H9 (cell line): Measurements from ENCODE around the gene FAM193A. TPM values are rescaled to one million over a fixed set of nuclear protein-coding genes. Genes with fewer than 3 reads are reported as not detected.

Experiments used
- DNase-seq: peaks from one replicate; pipeline ENCODE4 v3.0.0-alpha.2; 2017
- H2AFZ ChIP-seq: one replicate; pipeline ENCODE4 v1.6.1; 2013; ENCODE audit warnings: mild to moderate bottlenecking, low read length, control low read depth, moderate library complexity
- H2AK5ac ChIP-seq: 2 replicates; pipeline ENCODE4 v1.6.1; 2013; ENCODE audit warnings: low read length, control low read depth, mixed read lengths; ENCODE audit not compliant: insufficient read length
- H2BK120ac ChIP-seq: one replicate; pipeline ENCODE4 v1.6.1; 2013; ENCODE audit warnings: low read depth, mild to moderate bottlenecking, low read length, control low read depth, inconsistent platforms; ENCODE audit not compliant: poor library complexity, severe bottlenecking
- H2BK12ac ChIP-seq: 2 replicates; pipeline ENCODE4 v1.6.1; 2013; ENCODE audit warnings: low read length, control low read depth, mixed read lengths, low read depth; ENCODE audit not compliant: insufficient read length
- H2BK15ac ChIP-seq: 2 replicates; pipeline ENCODE4 v1.6.1; 2013; ENCODE audit warnings: low read depth, low read length, control low read depth
- H2BK20ac ChIP-seq: one replicate; pipeline ENCODE4 v1.6.1; 2013; ENCODE audit warnings: low read depth, mild to moderate bottlenecking, low read length, control low read depth, inconsistent platforms; ENCODE audit not compliant: poor library complexity, severe bottlenecking
- H2BK5ac ChIP-seq: 2 replicates; pipeline ENCODE4 v1.6.1; 2013; ENCODE audit warnings: low read length, control low read depth, mixed read lengths; ENCODE audit not compliant: insufficient read length
- H3K14ac ChIP-seq: 2 replicates; pipeline ENCODE4 v1.6.1; 2013; ENCODE audit warnings: low read length, control low read depth; ENCODE audit not compliant: insufficient read depth
- H3K18ac ChIP-seq: 2 replicates; pipeline ENCODE4 v1.6.1; 2013; ENCODE audit warnings: low read depth, mild to moderate bottlenecking, mixed read lengths, low read length, control low read depth; ENCODE audit not compliant: insufficient read length
- H3K23ac ChIP-seq: 2 replicates; pipeline ENCODE4 v1.6.1; 2013; ENCODE audit warnings: low read length, control low read depth, mixed read lengths, low read depth; ENCODE audit not compliant: insufficient read length
- H3K23me2 ChIP-seq: 2 replicates; pipeline ENCODE4 v1.6.1; 2013; ENCODE audit warnings: low read depth, mild to moderate bottlenecking, mixed read lengths, low read length, control low read depth; ENCODE audit not compliant: insufficient read length, poor library complexity, severe bottlenecking
- H3K27ac ChIP-seq: 2 replicates; pipeline ENCODE4 v1.5.1; 2013; ENCODE audit warnings: low read length, control low read depth, mixed read lengths, low read depth; ENCODE audit not compliant: insufficient read length
- H3K27me3 ChIP-seq: 2 replicates; pipeline ENCODE4 v1.6.1; 2013; ENCODE audit warnings: low read length, control low read depth, inconsistent platforms; ENCODE audit not compliant: insufficient read depth
- H3K4ac ChIP-seq: 2 replicates; pipeline ENCODE4 v1.6.1; 2013; ENCODE audit warnings: low read depth, mild to moderate bottlenecking, control low read depth, inconsistent platforms, low read length, moderate library complexity
- H3K4me1 ChIP-seq: 2 replicates; pipeline ENCODE4 v1.6.1; 2013; ENCODE audit warnings: low read length, control low read depth, inconsistent platforms; ENCODE audit not compliant: insufficient read depth
- H3K4me2 ChIP-seq: 2 replicates; pipeline ENCODE4 v1.6.1; 2013; ENCODE audit warnings: low read length, control low read depth, mixed read lengths; ENCODE audit not compliant: insufficient read length, insufficient read depth
- H3K56ac ChIP-seq: 2 replicates; pipeline ENCODE4 v1.6.1; 2013; ENCODE audit warnings: low read depth, mild to moderate bottlenecking, mixed read lengths, low read length, control low read depth; ENCODE audit not compliant: insufficient read length
- H3K79me1 ChIP-seq: 2 replicates; pipeline ENCODE4 v1.6.1; 2013; ENCODE audit warnings: low read depth, mild to moderate bottlenecking, moderate library complexity, low read length, control low read depth, inconsistent platforms; ENCODE audit not compliant: insufficient read depth, poor library complexity, severe bottlenecking
- H3K79me2 ChIP-seq: 2 replicates; pipeline ENCODE4 v1.6.1; 2013; ENCODE audit warnings: low read length, control low read depth, inconsistent platforms; ENCODE audit not compliant: insufficient read depth
- H3K9ac ChIP-seq: 2 replicates; pipeline ENCODE4 v1.6.1; 2013; ENCODE audit warnings: low read length, control low read depth, mixed read lengths; ENCODE audit not compliant: insufficient read length; ENCODE audit errors: extremely low read depth
- H3K9me3 ChIP-seq: one replicate; pipeline ENCODE4 v1.6.1; 2013; ENCODE audit warnings: low read depth, low read length, inconsistent platforms; ENCODE audit not compliant: control insufficient read depth
- H3T11ph ChIP-seq: one replicate; pipeline ENCODE4 v1.6.1; 2013; ENCODE audit warnings: mild to moderate bottlenecking, low read length, control low read depth, inconsistent platforms
- H4K20me1 ChIP-seq: one replicate; pipeline ENCODE4 v1.6.1; 2013; ENCODE audit not compliant: control insufficient read depth, insufficient read length, insufficient read depth
- H4K5ac ChIP-seq: 2 replicates; pipeline ENCODE4 v1.6.1; 2013; ENCODE audit warnings: low read depth, mild to moderate bottlenecking, mixed read lengths, low read length, control low read depth; ENCODE audit not compliant: insufficient read length
- H4K8ac ChIP-seq: replicated peaks from 2 replicates; pipeline ENCODE4 v1.6.1; 2013; ENCODE audit warnings: low read length, control low read depth, mixed read lengths, low read depth; ENCODE audit not compliant: insufficient read length
- H4K91ac ChIP-seq: 2 replicates; pipeline ENCODE4 v1.6.1; 2013; ENCODE audit warnings: low read depth, mild to moderate bottlenecking, moderate library complexity, mixed read lengths, low read length, control low read depth; ENCODE audit not compliant: insufficient read length
- H3K27ac Mint-ChIP-seq, 3 experiments: 2 replicates in 2 of 3; 3 replicates in 1 of 3; pipeline ENCODE4 v1.8.0; 2020 to 2021; ENCODE audit warnings: mixed read lengths in 3 of 3, mild to moderate bottlenecking in 1 of 3, moderate library complexity in 1 of 3
- H3K27me3 Mint-ChIP-seq: 2 replicates; pipeline ENCODE4 v1.8.0; 2021; ENCODE audit warnings: low read depth, mild to moderate bottlenecking, moderate library complexity, mixed read lengths
- H3K36me3 Mint-ChIP-seq, 3 experiments: 2 replicates in 2 of 3; 3 replicates in 1 of 3; pipeline ENCODE4 v1.8.0; 2020 to 2021; ENCODE audit warnings: low read depth in 3 of 3, mixed read lengths in 3 of 3; ENCODE audit not compliant: insufficient read depth in 1 of 3
- H3K4me1 Mint-ChIP-seq, 2 experiments: 2 replicates each; pipeline ENCODE4 v1.8.0; 2020; ENCODE audit warnings: mixed read lengths in 2 of 2
- H3K4me3 Mint-ChIP-seq, 2 experiments: 2 replicates in 1 of 2; 3 replicates in 1 of 2; pipeline ENCODE4 v1.8.0; 2020 to 2021; ENCODE audit warnings: mild to moderate bottlenecking in 2 of 2, mixed read lengths in 2 of 2, moderate library complexity in 1 of 2
- H3K9me3 Mint-ChIP-seq, 2 experiments: 2 replicates in 1 of 2; 3 replicates in 1 of 2; pipeline ENCODE4 v1.8.0; 2020; ENCODE audit warnings: mild to moderate bottlenecking in 2 of 2, mixed read lengths in 2 of 2, moderate library complexity in 1 of 2
- CTCF ChIP-seq: fragments of 200-600 bp; sonication (generic); conservative IDR thresholded peaks from 3 replicates; pipeline ENCODE4 v1.8.0; 2021; ENCODE audit warnings: antibody characterized with exemption, mild to moderate bottlenecking
- WGBS: extraction: QIAGEN DNeasy Blood & Tissue Kit; methylation state at CpG from one replicate; pipeline ENCODE4 v1.1.7; 2013; ENCODE audit warnings: missing lambda C conversion rate, low lambda C conversion rate, mixed read lengths; ENCODE audit not compliant: insufficient read length; ENCODE audit errors: extremely low coverage; 5-methylcytosine and 5-hydroxymethylcytosine counted together
- total RNA-seq: library from RNA; stranded (reverse); gene quantifications from 2 replicates; pipeline ENCODE4 v1.2.1, GENCODE V29; 2021

The FAM193A gene
- total RNA-seq, 1 experiment from 2014 or later: 36.9 TPM

- H2BK120ac ChIP-seq: no peak overlapping the region
- no peak overlapping the region for H3K27ac ChIP-seq
- no peaks in the 10 kb centered on the region for H3K27me3 ChIP-seq
- no peak overlapping the region for H3K23ac ChIP-seq
- H2AFZ ChIP-seq: no peak overlapping the region
- TF ChIP-seq CTCF: no peak
- Mint-ChIP-seq H3K4me1 (no peaks in the 10 kb centered on the region), H3K27me3 (peaks cover 3% of the 10 kb centered on the region; the same call in 1 of the 2 replicates), H3K27ac (peak overlapping the region in 1 of 3 experiments; percentile 67; a peak in 2 of 7 replicates), H3K9me3 (no peaks in the 10 kb centered on the region), H3K4me3 (no peak overlapping the region), H3K36me3 (peaks cover 14 to 42% (median 26%) of the 10 kb centered on the region in 3 experiments; a peak in 6 of 7 replicates)
- no peaks in the 10 kb centered on the region for H3K79me1 ChIP-seq
- H3K14ac ChIP-seq: no peak overlapping the region
- H3K4me2 ChIP-seq: no peak overlapping the region
- H3T11ph ChIP-seq: no peak overlapping the region
- no peak overlapping the region for H4K5ac ChIP-seq
- H3K56ac ChIP-seq: no peak overlapping the region
- no peak overlapping the region for H2BK12ac ChIP-seq
- no peak overlapping the region for H2BK5ac ChIP-seq
- H2BK15ac ChIP-seq: no peak overlapping the region
- no peaks in the 10 kb centered on the region for H3K79me2 ChIP-seq
- no peak overlapping the region for H2AK5ac ChIP-seq
- no peak overlapping the region for H3K4ac ChIP-seq
- H3K9me3 ChIP-seq: no peaks in the 10 kb centered on the region
- H3K4me1 ChIP-seq: no peaks in the 10 kb centered on the region
- H2BK20ac ChIP-seq: no peak overlapping the region
- H3K23me2 ChIP-seq: no peaks in the 10 kb centered on the region
- no peaks in the 10 kb centered on the region for H4K20me1 ChIP-seq
- no CpG with 5 or more reads among the region's 9 CpGs for WGBS
- no peak for DNase-seq
- H4K8ac ChIP-seq: no peak overlapping the region
- H3K18ac ChIP-seq: no peak overlapping the region
- H4K91ac ChIP-seq: no peak overlapping the region
- no peak overlapping the region for H3K9ac ChIP-seq
These were observed 193.1 kb downstream of the FAM193A start for GRCh38 chr4:2729533-2729875.
